Measurements from ENCODE around the gene MS4A10. TPM values are rescaled to one million over a fixed set of nuclear protein-coding genes. Genes with fewer than 3 reads are reported as not detected.

Gene MS4A10
- total RNA-seq, 2 experiments from 2014 or later = not detected

DNA sequence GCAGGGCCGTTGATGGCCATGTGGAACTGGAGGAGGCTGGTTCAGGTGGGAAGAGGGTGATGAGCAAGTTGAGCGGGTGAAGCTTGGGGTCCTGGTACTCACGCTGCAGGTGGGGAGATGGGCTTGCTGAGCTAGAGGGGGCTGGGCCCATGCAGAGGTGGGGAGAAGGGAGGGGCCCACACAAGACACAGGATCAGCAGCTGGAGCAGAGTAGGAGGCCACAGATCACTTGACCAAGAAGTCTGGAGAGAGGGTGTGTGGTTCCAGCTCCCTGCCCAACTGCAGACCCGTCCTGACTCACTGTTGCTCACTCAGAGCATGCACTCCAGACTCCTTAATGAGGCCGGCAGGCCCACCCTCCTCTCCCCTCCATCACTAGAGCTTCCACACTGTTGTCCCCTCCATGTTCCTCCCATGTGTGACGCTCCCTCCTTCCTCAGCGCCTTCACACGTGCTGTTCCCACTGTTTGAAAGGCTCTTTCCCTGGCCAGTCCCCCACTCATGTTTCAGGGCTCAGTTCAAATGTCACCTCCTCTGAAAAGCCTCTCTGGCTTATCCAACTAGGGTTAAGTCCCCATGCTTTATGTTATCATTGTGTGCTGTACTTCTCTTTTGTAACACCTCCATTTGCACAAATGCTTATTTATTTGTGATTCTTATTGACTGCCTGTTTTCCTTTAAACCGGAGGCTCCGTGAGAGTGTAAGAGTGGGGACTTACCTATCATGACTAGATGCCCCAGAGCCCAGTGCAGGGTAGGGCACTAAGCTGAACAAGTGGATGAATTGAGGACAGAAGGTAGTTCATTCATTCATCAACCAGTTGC, 59.1 kb downstream of the MS4A10 start:
- H3K4me1 Mint-ChIP-seq = peaks cover 35% of the 10 kb centered on the region
- ATAC-seq (no peak), DNase-seq (no peak)
- peaks cover 33% of the 10 kb centered on the region for H3K36me3 Mint-ChIP-seq (ENCODE audit: low read depth)
- H3K27me3 Mint-ChIP-seq = no peaks in the 10 kb centered on the region
- POLR2A ChIA-PET = interaction anchor here (0.6 to 1.3 kb wide), 3 partner anchors 43 to 326 kb away, joined by 3 to 4 read pairs (median 3); no protein-coding TSS in a partner anchor
- H3K27ac Mint-ChIP-seq = peak overlapping the region; percentile 96
- no peaks in the 10 kb centered on the region for H3K9me3 Mint-ChIP-seq (ENCODE audit: low read depth)
- intact Hi-C loops (cut with DNase I, micrococcal nuclease) = no loop called here
- CTCF ChIA-PET = interaction anchor here (0.6 to 2.1 kb wide), 6 partner anchors 11 to 343 kb away, joined by 3 to 9 read pairs (median 4); partner anchors contain the start of gene PTGDR2
- peak overlapping the region; percentile 83 for H3K4me3 Mint-ChIP-seq

DNA sequence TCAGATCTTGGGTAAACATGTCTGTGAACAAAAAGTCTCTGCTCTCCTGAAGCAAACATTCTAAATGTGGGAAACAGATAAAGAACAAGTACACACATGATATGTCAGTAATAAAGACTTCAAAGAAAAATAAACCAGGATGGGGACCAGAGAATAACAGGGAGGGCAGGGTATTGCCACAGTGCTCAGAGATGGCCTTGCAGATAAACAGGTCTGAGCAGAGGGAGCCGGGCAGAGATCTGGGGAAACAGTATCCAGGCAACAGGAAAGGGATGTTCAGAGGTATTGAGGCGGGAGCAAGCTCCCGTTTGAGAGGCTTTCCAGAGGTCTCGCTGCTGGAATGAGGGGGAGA, 59.7 kb downstream of the MS4A10 start:
- ATAC-seq (no peak), DNase-seq (no peak)
- intact Hi-C loops (cut with DNase I, micrococcal nuclease) = no loop called here
- Mint-ChIP-seq H3K9me3 (ENCODE audit: low read depth) (no peaks in the 10 kb centered on the region), H3K27ac (peak overlapping the region; percentile 43), H3K36me3 (ENCODE audit: low read depth) (peaks cover 37% of the 10 kb centered on the region), H3K27me3 (no peaks in the 10 kb centered on the region), H3K4me1 (peaks cover 35% of the 10 kb centered on the region), H3K4me3 (peak overlapping the region; percentile 83)
- ChIA-PET CTCF (interaction anchor here (0.6 to 2.1 kb wide), 2 partner anchors 12 to 14 kb away, joined by 3 to 9 read pairs; no protein-coding TSS in a partner anchor), POLR2A (interaction anchor here (1.3 kb wide), 1 partner anchor 325 kb away, joined by 3 read pairs; no protein-coding TSS in a partner anchor)

DNA sequence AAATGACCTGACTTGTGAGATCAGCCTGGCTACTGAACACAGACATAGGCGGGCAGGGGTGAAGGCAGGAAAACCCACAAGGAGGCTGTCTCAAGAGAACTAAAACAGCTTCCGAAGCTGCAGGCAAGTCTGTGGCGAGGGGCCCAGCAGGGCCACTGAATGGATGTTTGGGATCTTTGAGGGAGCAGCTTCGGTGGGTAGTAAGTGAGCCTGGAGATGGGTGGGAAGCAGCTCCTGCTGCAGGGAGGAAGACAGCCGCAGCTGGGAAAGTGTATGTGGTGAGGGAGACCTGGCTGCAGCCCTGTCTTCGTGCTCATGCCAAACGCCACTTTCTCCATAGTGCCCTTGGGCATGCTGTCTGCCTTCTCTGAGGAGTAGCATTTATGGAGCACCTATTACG, 60.2 kb downstream of the MS4A10 start:
- CTCF ChIA-PET = interaction anchor here (0.5 to 2.1 kb wide), 2 partner anchors 14 to 1078 kb away, joined by 5 to 9 read pairs; no protein-coding TSS in a partner anchor

DNA sequence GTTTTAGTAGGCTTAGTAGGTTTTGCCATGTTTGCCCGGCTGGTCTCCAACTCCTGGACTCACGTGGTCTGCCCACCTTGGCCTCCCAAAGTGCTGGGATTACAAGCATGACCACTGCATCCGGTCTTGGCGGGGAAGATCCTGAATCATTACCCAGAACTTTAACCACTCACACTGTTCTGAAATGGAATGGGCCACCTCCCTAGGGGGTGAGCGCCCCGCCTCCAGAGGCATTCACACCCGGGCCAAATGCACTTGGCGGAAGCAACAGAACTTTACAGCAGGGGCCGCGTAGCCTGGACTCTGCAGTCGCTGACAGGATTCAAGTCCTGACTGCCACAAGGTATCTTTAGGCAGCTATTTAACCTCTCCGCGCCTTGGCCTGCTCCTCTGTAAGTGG, 62.1 kb downstream of the MS4A10 start:
- DNase-seq = no peak
- Mint-ChIP-seq H3K27ac (no peak overlapping the region), H3K4me3 (no peak overlapping the region), H3K9me3 (ENCODE audit: low read depth) (no peaks in the 10 kb centered on the region), H3K27me3 (no peaks in the 10 kb centered on the region), H3K4me1 (peaks cover 25% of the 10 kb centered on the region), H3K36me3 (ENCODE audit: low read depth) (peaks cover 57% of the 10 kb centered on the region)
- intact Hi-C loops (cut with DNase I, micrococcal nuclease) = no loop called here
- CTCF ChIA-PET = interaction anchor here (1.6 kb wide), 1 partner anchor 16 kb away, joined by 4 read pairs; no protein-coding TSS in a partner anchor
- no peak for ATAC-seq
- POLR2A ChIA-PET = interaction anchor here (0.6 kb wide), 1 partner anchor 334 kb away, joined by 3 read pairs; no protein-coding TSS in a partner anchor

More for the DNA sequence above, 60.2 kb downstream of the MS4A10 start:
- intact Hi-C loops (cut with DNase I, micrococcal nuclease) = no loop called here
- ATAC-seq (no peak), DNase-seq (no peak)
- no peaks in the 10 kb centered on the region for H3K9me3 Mint-ChIP-seq (ENCODE audit: low read depth)
- H3K4me1 Mint-ChIP-seq = peaks cover 35% of the 10 kb centered on the region
- H3K4me3 Mint-ChIP-seq = peak overlapping the region; percentile 83
- no peaks in the 10 kb centered on the region for H3K27me3 Mint-ChIP-seq
- peaks cover 40% of the 10 kb centered on the region for H3K36me3 Mint-ChIP-seq (ENCODE audit: low read depth)
- peak overlapping the region; percentile 43 for H3K27ac Mint-ChIP-seq
- POLR2A ChIA-PET = interaction anchor here (1.3 kb wide), 1 partner anchor 325 kb away, joined by 3 read pairs; no protein-coding TSS in a partner anchor

DNA sequence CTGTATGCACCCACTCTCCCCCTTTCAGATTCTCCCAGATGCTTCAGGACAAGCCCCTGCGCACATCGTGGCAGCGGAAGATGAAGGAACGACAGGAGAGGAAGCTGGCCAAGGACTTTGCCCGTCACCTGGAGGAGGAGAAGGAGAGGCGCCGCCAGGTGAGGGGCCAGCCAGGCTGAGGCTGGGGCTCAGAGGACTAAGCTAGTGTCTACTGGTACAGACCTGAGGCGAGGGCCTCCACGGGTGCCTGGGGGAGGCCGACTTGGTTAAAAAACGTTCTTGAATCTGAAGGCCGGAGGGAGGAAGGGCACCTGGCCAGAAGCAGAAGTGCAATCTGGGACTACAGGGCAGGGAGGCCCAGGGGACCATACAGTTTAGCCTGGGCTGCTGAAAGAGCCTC, 62.8 kb downstream of the MS4A10 start:
- POLR2A ChIA-PET = no interaction called here
- Mint-ChIP-seq H3K9me3 (ENCODE audit: low read depth) (no peaks in the 10 kb centered on the region), H3K36me3 (ENCODE audit: low read depth) (peaks cover 57% of the 10 kb centered on the region), H3K4me3 (no peak overlapping the region), H3K4me1 (peaks cover 25% of the 10 kb centered on the region), H3K27me3 (no peaks in the 10 kb centered on the region), H3K27ac (no peak overlapping the region)
- DNase-seq = no peak
- intact Hi-C loops (cut with DNase I, micrococcal nuclease) = no loop called here
- CTCF ChIA-PET = no interaction called here
- no peak for ATAC-seq

DNA sequence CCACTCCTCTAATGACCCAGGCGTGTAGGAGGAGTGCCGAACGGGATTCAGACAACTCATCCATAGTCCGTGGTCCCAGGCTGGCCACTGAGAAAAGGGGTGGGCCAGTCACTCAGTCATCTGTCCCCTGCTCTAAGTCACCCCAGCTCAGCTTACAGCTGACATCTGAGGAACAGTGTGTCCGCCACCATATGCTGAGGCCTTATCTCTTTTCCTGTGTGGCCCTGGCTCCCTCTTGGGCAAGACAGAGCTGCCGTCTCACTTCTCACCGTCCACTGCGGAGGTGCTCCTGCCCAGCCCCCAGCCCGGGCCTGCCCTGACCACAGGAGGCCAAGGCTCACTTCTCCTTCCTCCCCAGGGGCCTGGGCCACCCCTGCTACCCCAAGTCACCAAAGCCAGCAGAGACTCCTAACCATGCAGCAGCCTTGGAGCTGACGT, 63.6 kb downstream of the MS4A10 start:
- Mint-ChIP-seq H3K9me3 (ENCODE audit: low read depth) (no peaks in the 10 kb centered on the region), H3K27me3 (no peaks in the 10 kb centered on the region), H3K36me3 (ENCODE audit: low read depth) (peaks cover 55% of the 10 kb centered on the region), H3K27ac (no peak overlapping the region), H3K4me3 (no peak overlapping the region), H3K4me1 (peaks cover 19% of the 10 kb centered on the region)
- DNase-seq (no peak), ATAC-seq (no peak)
- CTCF ChIA-PET = no interaction called here
- intact Hi-C loops (cut with DNase I, micrococcal nuclease) = no loop called here
- POLR2A ChIA-PET = no interaction called here

DNA sequence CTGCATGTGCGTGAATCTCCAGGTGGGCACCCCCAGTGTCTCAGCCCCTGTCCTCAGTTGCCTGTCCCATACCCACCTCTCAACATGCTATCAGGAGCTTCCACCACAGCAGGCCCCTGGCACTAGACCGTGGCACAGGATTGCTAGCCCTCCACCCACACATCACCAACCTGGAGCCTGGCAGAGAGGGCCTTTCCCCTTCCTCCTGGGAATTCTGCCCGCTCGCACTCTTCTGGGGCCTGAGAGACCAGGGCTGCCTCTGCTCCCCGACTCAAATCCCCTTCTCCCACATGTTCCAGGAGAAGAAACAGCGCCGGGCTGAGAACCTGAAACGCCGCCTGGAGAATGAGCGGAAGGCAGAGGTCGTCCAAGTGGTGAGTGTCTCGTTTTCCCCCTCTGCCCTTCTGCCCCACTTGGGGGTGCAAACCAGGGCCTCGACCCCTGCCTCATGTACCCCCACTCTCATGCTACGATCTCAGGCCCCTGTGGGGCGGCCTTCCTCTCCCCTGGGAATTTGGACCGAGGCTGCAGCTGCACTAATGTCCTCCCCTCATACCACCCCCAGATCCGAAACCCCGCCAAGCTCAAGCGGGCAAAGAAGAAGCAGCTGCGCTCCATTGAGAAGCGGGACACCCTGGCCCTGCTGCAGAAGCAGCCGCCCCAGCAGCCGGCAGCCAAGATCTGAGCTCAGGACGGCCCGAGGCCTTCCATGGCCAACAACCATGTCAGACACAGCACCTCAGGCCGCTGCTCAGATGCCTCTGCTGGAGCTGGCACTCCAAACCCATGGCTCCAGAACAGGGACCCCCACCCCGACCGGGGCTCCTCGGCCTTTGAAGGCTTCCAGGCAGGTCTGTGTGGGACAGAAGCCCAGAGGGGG, 64.7 kb downstream of the MS4A10 start:
- Mint-ChIP-seq H3K27me3 (no peaks in the 10 kb centered on the region), H3K4me1 (peaks cover 8% of the 10 kb centered on the region), H3K36me3 (ENCODE audit: low read depth) (peaks cover 46% of the 10 kb centered on the region), H3K4me3 (no peak overlapping the region), H3K9me3 (ENCODE audit: low read depth) (no peaks in the 10 kb centered on the region), H3K27ac (no peak overlapping the region)
- ATAC-seq (no peak), DNase-seq (no peak)
- intact Hi-C loops (cut with DNase I, micrococcal nuclease) = no loop called here
- POLR2A ChIA-PET = interaction anchor here (0.8 kb wide), 1 partner anchor 18 kb away, joined by 3 read pairs; no protein-coding TSS in a partner anchor
- CTCF ChIA-PET = no interaction called here

Other genes with a start within 250 kb of the MS4A10 start
- not detected for gene MS4A8, start 85.7 kb upstream of the MS4A10 start, total RNA-seq
- gene MS4A18, start 60.6 kb upstream of the MS4A10 start, total RNA-seq = not detected
- gene MS4A15, start 28.5 kb upstream of the MS4A10 start, total RNA-seq = not detected
- 10 to 100 TPM; 52.1 to 75.1 TPM for gene CCDC86, start 56.8 kb downstream of the MS4A10 start, total RNA-seq
- under 1 TPM; 0.11 to 0.18 TPM for gene PTGDR2, start 70.6 kb downstream of the MS4A10 start, total RNA-seq
- gene ZP1, start 82.2 kb downstream of the MS4A10 start, total RNA-seq = not detected
- 100 to 1,000 TPM; 148 to 197 TPM for gene PRPF19, start 121.3 kb downstream of the MS4A10 start, total RNA-seq
- gene TMEM109, start 128.8 kb downstream of the MS4A10 start, total RNA-seq = 10 to 100 TPM; 80.3 to 89.1 TPM
- gene TMEM132A, start 139.1 kb downstream of the MS4A10 start, total RNA-seq = 1 to 10 TPM; 1.9 to 2.0 TPM
- 1 to 10 TPM; 7.0 to 9.6 TPM for gene SLC15A3, start 166.8 kb downstream of the MS4A10 start, total RNA-seq
- gene CD6, start 186.3 kb downstream of the MS4A10 start, total RNA-seq = 100 to 1,000 TPM; 286 to 377 TPM

Measured in activated CD4-positive, alpha-beta T cell treated with anti-CD3 and anti-CD28 coated beads for 36 hours (primary cell).